T-helper 2 cell treated with Interferon-gamma antibody and Interleukin-4, amounts not matched to agents 5 μg/mL and 100 μg/mL, for 36 hours (primary cell): ENCODE measurements around the gene DNAH1.
A peak's percentile ranks its signal among the peaks of the same experiment; 100 is the strongest.
"Not testable (repeated sequence)": the region's sequence is repeated elsewhere in the genome, so short reads cannot be mapped to it uniquely, and the experiment has no call there.

Experiments used
- DNase-seq: peaks from one replicate; pipeline ENCODE4 v3.0.0; 2021; ENCODE audit warnings: low spot score
- H3K27ac Mint-ChIP-seq: one replicate; pipeline ENCODE4 v1.8.0; 2021; ENCODE audit warnings: mild to moderate bottlenecking, mixed read lengths
- H3K27me3 Mint-ChIP-seq: one replicate; pipeline ENCODE4 v1.8.0; 2021; ENCODE audit warnings: low read depth, mixed read lengths
- H3K36me3 Mint-ChIP-seq: one replicate; pipeline ENCODE4 v1.8.0; 2021; ENCODE audit warnings: low read depth, mixed read lengths
- H3K4me1 Mint-ChIP-seq: one replicate; pipeline ENCODE4 v1.8.0; 2021; ENCODE audit warnings: low read depth, mixed read lengths
- H3K4me3 Mint-ChIP-seq: one replicate; pipeline ENCODE4 v1.8.0; 2022; ENCODE audit warnings: mild to moderate bottlenecking, moderate library complexity, mixed read lengths
- H3K9me3 Mint-ChIP-seq: one replicate; pipeline ENCODE4 v1.8.0; 2021; ENCODE audit warnings: mixed read lengths

The DNAH1 gene

DNA sequence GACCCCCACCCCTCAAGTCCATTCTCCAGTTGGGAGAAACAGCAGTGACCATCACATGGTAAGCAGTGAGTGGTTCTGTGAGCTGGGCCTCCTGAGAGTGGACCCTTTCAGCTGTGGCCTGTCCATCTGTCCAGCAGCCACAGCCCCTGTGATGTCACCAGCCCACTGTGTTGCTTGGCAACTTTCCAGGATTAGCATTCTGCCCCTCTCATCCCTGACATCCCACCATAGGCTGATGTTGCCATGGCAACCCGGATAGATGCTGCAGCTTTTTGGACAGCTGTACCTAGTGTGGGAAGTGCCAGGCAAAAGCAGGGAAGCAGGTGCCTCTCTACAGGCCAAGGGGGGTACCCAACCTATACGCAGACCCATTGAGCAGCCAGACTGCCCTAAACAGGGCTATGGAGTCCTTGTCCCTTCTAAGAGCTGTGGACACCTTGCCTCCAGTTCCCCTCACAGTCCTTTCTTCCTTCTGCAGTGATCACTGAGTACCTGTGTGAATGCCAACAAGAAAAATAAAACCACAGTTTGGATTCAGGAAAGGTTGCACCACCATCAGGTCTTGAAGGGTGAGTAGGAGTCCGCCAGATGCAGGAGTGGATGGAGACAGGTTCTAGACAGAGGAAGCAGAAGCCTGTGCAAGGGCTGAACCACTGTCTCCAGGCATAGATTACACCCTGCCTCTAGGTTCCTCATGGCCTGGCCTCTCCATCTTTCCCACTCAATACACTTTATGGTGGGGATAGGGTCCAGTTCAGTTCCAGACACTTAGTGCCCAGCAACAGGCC, at the start of gene DNAH1:
Gene DNAH1, plus strand, starts transcription at position 343 of the 788 bp plus-strand sequence. CDS start 6,124 bp downstream, outside the sequence.
- H3K36me3 Mint-ChIP-seq = peaks cover 4% of the 10 kb centered on the region
- no peak for DNase-seq
- H3K4me1 Mint-ChIP-seq = peaks cover 13% of the 10 kb centered on the region
- no peak within 1 kb of the TSS for H3K27ac Mint-ChIP-seq
- H3K4me3 Mint-ChIP-seq = no peak within 1 kb of the TSS
- H3K9me3 Mint-ChIP-seq = no peaks in the 10 kb centered on the region
- H3K27me3 Mint-ChIP-seq = no peaks in the 10 kb centered on the region

DNA sequence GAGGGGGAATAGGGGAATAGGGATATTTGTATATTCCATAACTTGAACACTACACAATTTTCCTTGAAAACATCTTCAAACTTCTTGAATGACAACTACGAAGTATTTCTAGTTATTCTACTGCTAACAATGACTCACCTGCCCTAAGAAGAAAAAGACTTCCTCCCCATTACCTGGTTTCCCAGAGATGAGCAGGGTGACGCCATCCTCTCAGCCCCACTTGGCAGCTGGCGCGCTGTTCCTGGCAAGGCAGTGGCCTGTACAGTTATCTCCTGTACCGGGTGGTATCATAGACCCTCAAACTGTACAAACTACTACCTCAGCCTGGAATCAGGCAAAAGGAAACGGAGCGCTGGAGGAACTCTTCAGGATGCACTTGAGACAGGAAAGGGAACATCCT, 48.1 kb upstream of the DNAH1 start:
- H3K36me3 Mint-ChIP-seq = peaks cover 82% of the 10 kb centered on the region
- H3K27ac Mint-ChIP-seq = peak overlapping the region; percentile 62
- H3K9me3 Mint-ChIP-seq = no peaks in the 10 kb centered on the region
- peaks cover 64% of the 10 kb centered on the region for H3K4me1 Mint-ChIP-seq
- no peaks in the 10 kb centered on the region for H3K27me3 Mint-ChIP-seq
- H3K4me3 Mint-ChIP-seq = peak overlapping the region; percentile 52
- no peak for DNase-seq

DNA sequence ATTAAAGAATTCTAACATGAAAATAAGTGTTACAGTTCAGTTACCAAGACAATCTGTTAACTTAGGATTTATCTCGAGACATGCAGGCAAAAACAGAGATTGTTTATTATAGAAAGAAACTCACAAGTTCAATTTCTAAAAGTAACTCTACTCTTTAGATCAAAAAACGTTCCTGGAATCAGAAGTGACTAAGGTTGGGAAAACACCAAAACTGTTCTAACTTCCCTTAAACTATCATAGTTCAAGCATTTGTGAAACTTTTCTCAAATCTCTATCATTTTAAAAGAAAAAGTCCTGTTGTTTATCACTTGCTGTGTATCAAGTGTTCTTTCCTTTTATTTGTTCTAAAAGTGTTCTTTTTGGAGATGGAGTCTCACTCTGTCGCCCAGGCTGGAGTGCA, 46.3 kb upstream of the DNAH1 start:
- peaks cover 83% of the 10 kb centered on the region for H3K36me3 Mint-ChIP-seq
- peak overlapping the region; percentile 70 for H3K27ac Mint-ChIP-seq
- H3K4me3 Mint-ChIP-seq = peak overlapping the region; percentile 72

DNA sequence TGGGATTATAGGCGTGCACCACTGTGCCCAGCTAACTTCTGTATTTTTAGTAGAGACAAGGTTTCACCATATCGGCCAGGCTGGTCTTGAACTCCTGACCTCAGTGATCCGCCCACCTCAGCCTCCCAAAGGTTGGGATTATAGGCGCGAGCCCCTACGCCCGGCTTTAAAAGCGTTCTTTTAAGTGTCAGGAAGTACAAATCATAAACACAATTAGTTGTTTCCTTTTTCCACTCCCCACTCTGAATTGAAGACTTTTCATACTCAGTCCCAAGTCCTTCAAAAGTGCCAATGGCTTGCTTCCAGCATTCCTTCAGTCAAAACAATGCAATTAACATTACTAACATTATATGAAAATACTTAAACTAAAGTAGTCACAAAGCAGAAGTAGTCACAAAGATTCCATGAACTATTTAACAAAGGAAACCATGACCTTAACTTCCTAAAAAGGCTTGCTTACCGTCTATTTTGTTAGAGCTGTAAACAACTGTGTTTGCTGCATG, 45.8 kb upstream of the DNAH1 start:
- Mint-ChIP-seq H3K4me3 (peak overlapping the region; percentile 72), H3K36me3 (peaks cover 81% of the 10 kb centered on the region), H3K27ac (peak overlapping the region; percentile 70), H3K4me1 (peaks cover 64% of the 10 kb centered on the region), H3K9me3 (no peaks in the 10 kb centered on the region), H3K27me3 (no peaks in the 10 kb centered on the region)
- DNase-seq = no peak

More for the DNA sequence above, 46.3 kb upstream of the DNAH1 start:
- Mint-ChIP-seq H3K9me3 (no peaks in the 10 kb centered on the region), H3K27me3 (no peaks in the 10 kb centered on the region), H3K4me1 (peaks cover 63% of the 10 kb centered on the region)
- no peak for DNase-seq

DNA sequence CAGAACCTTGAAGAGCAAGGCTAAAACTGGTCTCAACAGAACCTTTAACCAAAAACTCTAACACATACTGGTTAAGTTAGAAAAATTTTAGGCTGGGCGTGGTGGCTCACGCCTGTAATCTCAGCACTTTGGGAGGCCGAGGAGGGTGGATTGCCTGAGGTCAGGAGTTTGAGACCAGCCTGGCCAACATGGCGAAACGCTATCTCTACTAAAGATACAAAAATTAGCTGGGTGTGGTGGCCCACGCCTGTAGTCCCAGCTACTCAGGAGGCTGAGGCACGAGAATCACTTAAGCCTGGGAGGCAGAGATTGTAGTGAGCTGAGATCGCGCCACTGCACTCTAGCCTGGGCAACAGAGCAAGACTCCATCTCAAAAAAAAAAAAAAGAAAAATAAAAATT, 43.9 kb upstream of the DNAH1 start:
- H3K27ac Mint-ChIP-seq = peak overlapping the region; percentile 70
- DNase-seq, H3K9me3 Mint-ChIP-seq, H3K27me3 Mint-ChIP-seq: not testable (repeated sequence)
- H3K36me3 Mint-ChIP-seq = peaks cover 81% of the 10 kb centered on the region
- peaks cover 65% of the 10 kb centered on the region for H3K4me1 Mint-ChIP-seq
- H3K4me3 Mint-ChIP-seq = peak overlapping the region; percentile 72

DNA sequence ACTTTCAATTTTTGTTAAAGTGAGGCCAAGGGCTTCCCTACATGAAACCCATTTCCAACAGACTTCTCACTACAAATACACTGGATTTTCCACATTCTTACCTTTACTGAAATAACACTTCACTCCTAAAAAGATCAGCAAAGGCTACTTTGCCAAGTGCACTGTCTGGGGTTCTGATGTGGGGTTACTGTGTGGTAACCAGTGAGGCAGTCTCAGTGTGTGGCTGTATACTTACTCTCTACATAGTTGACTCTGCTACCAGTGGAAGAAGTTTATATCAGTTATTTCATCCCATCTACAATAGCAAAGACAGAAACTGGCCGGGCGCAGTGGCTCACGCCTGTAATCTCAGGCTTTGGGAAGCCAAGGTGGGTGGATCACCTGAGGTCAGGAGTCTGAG, 43.3 kb upstream of the DNAH1 start:
- peaks cover 58% of the 10 kb centered on the region for H3K4me1 Mint-ChIP-seq
- no peak for DNase-seq
- no peaks in the 10 kb centered on the region for H3K9me3 Mint-ChIP-seq
- peak overlapping the region; percentile 83 for H3K27ac Mint-ChIP-seq
- no peaks in the 10 kb centered on the region for H3K27me3 Mint-ChIP-seq
- peaks cover 81% of the 10 kb centered on the region for H3K36me3 Mint-ChIP-seq
- H3K4me3 Mint-ChIP-seq = peak overlapping the region; percentile 98

DNA sequence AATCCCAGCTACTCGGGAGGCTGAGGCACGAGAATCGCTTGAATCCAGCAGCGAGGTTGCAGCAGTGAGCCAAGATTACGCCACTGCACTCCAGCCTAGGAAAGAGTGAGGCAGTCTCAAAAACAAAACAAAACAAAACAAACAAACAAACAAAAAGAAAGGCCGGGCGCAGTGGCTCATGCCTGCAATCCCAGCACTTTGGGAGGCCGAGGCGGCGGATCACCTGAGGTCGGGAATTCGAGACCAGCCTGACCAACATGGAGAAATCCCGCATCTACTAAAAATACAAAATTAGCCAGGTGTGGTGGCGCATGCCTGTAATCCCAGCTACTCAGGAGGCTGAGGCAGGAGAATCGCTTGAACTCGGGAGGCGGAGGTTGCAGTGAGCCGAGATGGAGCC, 41.3 kb upstream of the DNAH1 start:
- Mint-ChIP-seq H3K4me1 (peaks cover 55% of the 10 kb centered on the region), H3K27ac (peak overlapping the region; percentile 82), H3K36me3 (peaks cover 71% of the 10 kb centered on the region), H3K4me3 (peak overlapping the region; percentile 98)
- H3K9me3 Mint-ChIP-seq, DNase-seq, H3K27me3 Mint-ChIP-seq: not testable (repeated sequence)

DNA sequence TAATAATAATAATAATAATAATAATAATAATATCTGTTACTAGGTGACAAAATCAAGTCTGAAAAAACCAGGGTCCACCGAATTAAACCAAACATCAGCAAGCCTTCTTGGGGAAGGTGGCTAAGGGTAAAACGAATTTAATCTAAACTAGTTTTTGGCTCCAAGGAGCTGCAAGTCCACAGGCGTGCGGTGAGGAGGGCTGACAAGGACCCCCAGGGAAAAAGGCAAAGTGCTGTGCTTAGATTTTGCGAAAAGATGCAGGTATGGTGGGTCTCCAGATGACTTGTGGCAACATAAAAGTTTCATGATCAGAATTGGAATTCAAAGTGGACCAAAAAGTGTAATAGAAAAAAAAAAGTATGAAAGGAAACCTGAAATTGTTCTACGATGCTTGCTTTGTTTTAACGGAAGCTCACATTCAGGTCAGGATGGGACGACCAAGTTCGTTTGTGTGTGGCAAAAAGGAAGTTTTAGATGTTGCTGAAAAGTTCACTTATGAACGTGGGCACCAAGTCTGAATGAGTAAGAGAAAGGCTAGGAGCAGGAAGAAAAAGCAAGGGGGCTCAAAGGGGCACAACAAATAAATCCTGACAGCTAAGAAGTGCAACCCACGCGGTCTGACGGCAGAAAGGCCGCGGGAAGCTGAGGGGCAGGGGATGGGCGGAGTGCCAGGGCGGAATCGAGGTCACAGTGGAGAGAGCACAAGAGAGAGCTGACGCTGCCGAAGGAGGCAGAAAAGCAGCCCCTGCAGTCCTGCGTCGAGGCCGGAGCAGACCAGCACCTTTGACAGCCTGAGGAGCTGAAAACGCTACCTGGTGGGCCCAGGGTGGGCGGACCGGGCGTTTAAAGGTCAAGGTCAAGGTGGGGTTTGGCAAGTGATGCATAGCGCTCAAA, 38.8 kb upstream of the DNAH1 start:
- H3K4me3 Mint-ChIP-seq = peak overlapping the region; percentile 98
- peak; percentile 77 for DNase-seq
- no peaks in the 10 kb centered on the region for H3K9me3 Mint-ChIP-seq
- H3K36me3 Mint-ChIP-seq = peaks cover 53% of the 10 kb centered on the region
- H3K27ac Mint-ChIP-seq = peak overlapping the region; percentile 94
- no peaks in the 10 kb centered on the region for H3K27me3 Mint-ChIP-seq
- peaks cover 51% of the 10 kb centered on the region for H3K4me1 Mint-ChIP-seq

DNA sequence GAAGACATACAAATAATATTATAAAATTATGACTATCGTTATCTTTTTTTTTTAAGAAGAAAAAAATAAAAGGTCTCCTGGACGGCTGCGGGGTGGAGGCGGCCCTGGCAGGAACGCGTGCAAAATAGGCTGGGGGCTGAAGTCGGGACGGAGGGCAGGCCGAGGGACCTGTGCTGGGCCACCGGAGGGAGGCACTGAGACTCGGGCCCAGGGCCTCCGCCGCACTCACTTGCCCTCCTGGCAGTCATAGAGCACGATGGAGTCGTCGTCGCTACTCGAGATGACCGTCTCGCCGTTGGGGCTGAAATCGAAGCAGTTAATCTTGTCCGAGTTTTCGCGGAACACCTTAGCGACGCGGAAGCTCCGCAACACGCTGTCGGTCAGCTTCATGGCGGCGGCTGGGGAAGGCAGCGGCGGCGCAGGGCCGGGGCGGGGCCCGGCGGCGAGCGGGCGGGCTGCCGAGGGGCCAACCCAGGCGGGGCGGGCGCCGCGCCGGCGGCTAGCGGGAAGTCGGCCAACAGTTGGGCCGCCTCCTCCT, 38.1 kb upstream of the DNAH1 start:
- Mint-ChIP-seq H3K9me3 (no peaks in the 10 kb centered on the region), H3K4me3 (peak overlapping the region; percentile 98), H3K36me3 (peaks cover 47% of the 10 kb centered on the region), H3K4me1 (peaks cover 48% of the 10 kb centered on the region), H3K27ac (peak overlapping the region; percentile 100), H3K27me3 (no peaks in the 10 kb centered on the region)
- DNase-seq = peak; percentile 78

DNA sequence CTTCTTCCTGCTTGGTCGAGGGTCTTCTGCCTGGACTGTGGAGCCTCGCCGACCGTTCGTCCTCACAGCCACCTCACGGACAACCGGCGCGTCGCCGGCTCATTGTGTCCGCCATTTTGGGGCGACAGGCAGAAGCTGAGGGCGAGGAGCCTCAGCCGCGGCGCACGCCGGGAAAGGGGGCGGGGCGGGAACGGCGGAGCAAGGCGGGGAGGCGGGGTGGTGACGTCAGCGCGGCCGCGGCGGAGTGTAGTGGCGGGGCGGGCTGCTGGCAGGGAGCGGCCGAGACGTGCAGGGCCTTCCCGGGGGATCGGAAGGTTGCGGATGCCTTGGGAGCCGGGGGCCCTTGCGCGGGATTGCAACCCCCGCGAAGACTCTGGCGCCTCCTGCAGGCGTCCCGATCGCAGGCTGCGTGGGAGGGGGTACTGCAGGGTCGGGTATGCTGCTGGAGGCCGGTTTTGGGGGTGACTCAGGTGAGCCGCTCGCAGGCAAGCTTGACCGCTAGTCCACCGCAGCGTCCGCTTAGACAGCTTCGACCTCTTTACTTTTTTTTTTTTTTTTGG, 37.5 kb upstream of the DNAH1 start, which contains the start of gene WDR82:
Gene WDR82, minus strand, starts transcription at position 140 of the 560 bp plus-strand sequence. CDS start 288 bp downstream, outside the sequence.
- DNase-seq = peak; percentile 96
- Mint-ChIP-seq H3K9me3 (no peaks in the 10 kb centered on the region), H3K4me1 (peaks cover 48% of the 10 kb centered on the region), H3K36me3 (peaks cover 41% of the 10 kb centered on the region), H3K4me3 (peak within 1 kb of the TSS; percentile 98), H3K27ac (peak within 1 kb of the TSS; percentile 100), H3K27me3 (no peaks in the 10 kb centered on the region)

DNA sequence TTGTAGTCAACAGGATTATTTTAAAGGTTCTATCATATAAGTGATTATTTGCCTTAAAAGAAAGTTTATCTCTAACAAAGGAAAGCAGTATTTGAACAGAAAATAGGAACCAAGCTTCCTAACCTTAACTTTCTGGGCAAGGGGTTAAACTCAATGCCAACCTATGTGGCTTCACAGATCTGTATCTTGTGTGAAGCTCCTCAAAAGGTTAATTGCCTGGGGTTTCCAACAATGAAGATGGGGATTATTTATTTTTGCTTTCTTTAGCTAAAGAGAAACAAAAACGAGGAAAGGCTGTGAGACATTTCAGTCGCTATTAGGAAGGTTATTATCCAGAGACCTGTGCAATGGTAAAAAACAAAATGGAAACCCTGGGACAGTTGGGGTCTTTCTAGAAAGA, 36.5 kb upstream of the DNAH1 start:
- Mint-ChIP-seq H3K36me3 (peaks cover 35% of the 10 kb centered on the region), H3K27me3 (no peaks in the 10 kb centered on the region), H3K27ac (peak overlapping the region; percentile 100), H3K4me1 (peaks cover 46% of the 10 kb centered on the region), H3K4me3 (peak overlapping the region; percentile 96), H3K9me3 (no peaks in the 10 kb centered on the region)
- DNase-seq = no peak

DNA sequence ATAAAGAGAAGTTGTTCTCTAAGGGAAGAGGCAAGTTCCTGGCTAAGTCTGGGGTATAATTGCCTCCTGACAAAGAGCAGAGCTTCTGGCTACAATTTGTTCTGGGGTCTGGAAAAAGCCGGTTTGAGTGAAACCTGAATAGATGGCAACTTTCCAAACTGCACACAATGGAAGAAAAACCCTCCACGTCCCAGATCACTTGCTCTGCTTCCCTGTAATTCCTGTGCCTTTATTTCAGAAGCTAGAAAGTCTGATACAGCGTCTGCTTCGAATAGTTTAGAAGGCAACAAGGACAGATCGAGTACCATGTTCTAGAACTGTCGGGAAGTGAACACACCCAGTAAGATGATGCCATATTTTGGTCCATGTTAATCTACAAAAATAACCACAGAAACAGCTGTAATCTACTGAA, 36.1 kb upstream of the DNAH1 start:
- peaks cover 33% of the 10 kb centered on the region for H3K36me3 Mint-ChIP-seq
- no peaks in the 10 kb centered on the region for H3K9me3 Mint-ChIP-seq
- H3K27me3 Mint-ChIP-seq = no peaks in the 10 kb centered on the region
- peak overlapping the region; percentile 96 for H3K4me3 Mint-ChIP-seq
- peaks cover 46% of the 10 kb centered on the region for H3K4me1 Mint-ChIP-seq
- DNase-seq = no peak
- H3K27ac Mint-ChIP-seq = peak overlapping the region; percentile 100

DNA sequence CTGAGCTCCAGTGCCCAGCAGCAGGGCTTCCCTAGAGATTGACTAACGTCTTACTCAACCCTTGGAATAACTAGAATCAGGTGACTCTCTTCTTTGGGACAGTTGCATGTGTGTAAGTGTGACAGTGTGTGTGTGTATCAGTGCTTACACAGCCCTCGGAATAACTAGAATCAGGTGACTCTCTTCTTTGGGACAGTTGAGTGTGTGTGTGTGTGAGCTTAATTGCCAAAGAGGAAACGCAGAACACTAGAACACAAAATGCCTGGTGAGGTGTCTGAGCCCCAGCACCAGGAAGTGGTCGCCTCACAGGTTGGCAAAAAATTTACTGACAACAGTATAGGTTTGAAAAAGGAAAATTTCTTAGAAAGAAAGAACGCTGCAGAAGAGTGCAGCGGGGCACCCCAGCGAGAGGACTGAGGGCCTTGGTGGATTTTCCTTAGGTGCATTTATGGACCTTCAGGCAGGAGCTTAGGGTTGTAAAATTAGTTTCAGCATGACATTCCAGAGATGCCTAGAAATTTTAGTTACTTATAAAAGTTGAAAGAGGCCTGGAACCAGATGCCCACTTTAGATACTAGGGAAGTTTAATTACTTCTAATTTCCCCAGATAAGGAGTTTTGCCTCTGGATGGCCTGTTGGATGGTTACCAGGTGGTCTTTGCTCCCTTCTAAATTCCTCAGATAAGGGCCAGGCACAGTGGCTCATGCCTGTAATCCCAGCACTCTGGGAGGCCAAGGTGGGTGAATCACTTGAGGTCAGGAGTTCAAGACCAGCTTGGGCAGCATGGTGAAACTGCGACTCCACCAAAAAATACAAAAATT, 33.9 kb upstream of the DNAH1 start:
- peak overlapping the region; percentile 66 for H3K4me3 Mint-ChIP-seq

More for the DNA sequence above, 33.9 kb upstream of the DNAH1 start:
- Mint-ChIP-seq H3K27me3 (no peaks in the 10 kb centered on the region), H3K27ac (peak overlapping the region; percentile 82), H3K4me1 (peaks cover 42% of the 10 kb centered on the region), H3K9me3 (no peaks in the 10 kb centered on the region), H3K36me3 (peaks cover 22% of the 10 kb centered on the region)
- peak; percentile 35 for DNase-seq
